Cardiac ventricle fibroblast (primary cell): Measurements from ENCODE around the gene TP73. TPM values are rescaled to one million over a fixed set of nuclear protein-coding genes. Genes with fewer than 3 reads are reported as not detected.

Source experiments
- total RNA-seq: library from RNA; depleted of rRNA; stranded (reverse); fragments of >200 nt; gene quantifications from 2 replicates; pipeline ENCODE4 v1.2.3, GENCODE V29; 2015

Gene TP73
- total RNA-seq = not detected in 2 replicates

GRCh38 chr1:3651930-3652547 lies at the start of gene TP73:
Gene TP73 (plus strand): TSS chr1:3652516. CDS start chr1:3682366, 29,850 bp downstream.

GRCh38 chr1:3611170-3612019 lies 40.9 kb upstream of the TP73 start, which contains the start of gene MEGF6:
Gene MEGF6 (minus strand): TSS chr1:3611508. CDS start chr1:3611268, 240 bp downstream.

GRCh38 chr1:3624200-3625136 lies 27.8 kb upstream of the TP73 start, which contains the start of gene TPRG1L:
Gene TPRG1L (plus strand): TSS chr1:3625015. CDS start chr1:3625073, 58 bp downstream.

DNA sequence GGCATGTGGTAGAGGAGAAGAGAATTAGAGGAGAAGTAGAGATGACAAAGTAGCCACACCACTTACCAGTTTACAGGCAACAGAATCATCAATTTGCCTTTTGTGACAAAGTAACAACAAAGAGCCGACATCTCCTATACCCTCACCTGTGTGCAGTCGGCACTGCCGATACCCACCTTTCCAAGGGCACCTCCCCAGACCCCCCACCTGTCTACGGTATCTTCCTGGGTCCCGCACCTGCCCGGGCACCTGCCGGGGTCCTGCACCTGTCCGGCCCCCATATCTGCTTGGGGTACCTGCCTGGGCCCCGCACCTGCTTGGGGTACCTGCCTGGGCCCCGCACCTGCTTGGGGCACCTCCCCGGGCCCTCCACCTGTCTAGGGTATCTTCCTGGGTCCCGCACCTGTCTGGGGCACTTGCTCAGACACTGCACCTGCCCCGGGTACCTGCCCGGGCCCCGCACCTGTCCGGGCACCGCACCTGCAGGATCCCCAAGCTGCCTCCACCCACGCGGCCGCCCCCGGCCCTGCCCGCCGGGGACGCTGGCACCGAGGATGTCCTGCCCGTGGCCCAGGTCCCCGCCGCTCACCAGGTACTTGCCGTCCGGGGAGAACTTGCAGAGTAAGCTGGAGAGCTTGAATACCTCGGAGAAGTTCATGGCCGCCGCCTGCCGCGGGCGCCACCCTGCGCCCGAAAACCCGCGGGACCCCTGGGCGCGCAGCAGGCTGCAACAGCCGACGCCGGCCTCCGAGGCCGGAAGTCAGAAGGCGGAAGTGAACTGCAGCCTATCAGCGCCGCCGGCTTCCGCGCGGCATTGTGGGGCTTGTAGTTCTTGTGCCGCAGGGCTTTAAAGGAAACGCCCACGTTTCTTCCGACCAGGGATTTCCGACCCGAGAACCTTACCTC lies 2.7 kb upstream of the TP73 start, which contains the start of gene WRAP73:
WRAP73 (minus strand) TSS at position 762 of the 906 bp plus-strand sequence; CDS start at position 658, 104 bp downstream.

DNA sequence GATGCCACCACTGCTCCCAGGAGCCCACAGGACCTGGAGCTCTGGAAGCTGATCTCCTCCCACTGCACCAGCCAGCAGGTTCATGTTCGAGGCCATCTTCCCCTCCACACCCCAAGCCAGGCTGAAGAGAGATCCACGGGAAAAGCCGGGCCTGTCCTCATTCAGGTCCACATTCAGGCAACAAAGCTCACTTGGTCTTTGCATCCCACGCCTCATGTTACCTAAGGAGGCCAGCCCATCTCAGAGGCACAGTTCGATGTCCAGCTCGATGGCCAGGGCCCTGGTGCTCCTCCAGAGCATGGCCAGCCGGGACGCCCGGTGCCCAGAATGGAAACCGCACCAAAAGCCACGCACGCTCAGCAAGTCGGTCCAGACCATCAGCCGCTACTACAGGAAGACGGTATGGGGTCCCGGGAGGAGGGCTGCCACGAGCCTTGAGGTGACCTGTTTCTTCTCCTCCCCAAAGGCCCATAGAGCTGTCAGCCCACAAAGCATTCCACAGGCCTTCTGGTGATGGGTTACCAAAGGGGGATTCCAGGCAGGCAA lies 100.2 kb downstream of the TP73 start, which contains the start of gene CCDC27:
CCDC27 (plus strand) TSS at position 51 of the 546 bp plus-strand sequence; CDS start at position 83, 32 bp downstream.

GRCh38 chr1:3772715-3773571 lies 120.6 kb downstream of the TP73 start, which contains the start of gene SMIM1:
Gene SMIM1 (plus strand): TSS chr1:3772749. CDS start chr1:3775374, 2,625 bp downstream.

Other genes starting within 250 kb of the TP73 start
- not detected in 2 replicates for gene ARHGEF16, start 197.9 kb upstream of the TP73 start, total RNA-seq
- gene MEGF6, start 41.0 kb upstream of the TP73 start, total RNA-seq = 1.2 and 2.4 TPM in 2 replicates
- gene TPRG1L, start 27.5 kb upstream of the TP73 start, total RNA-seq = 24.5 and 32.0 TPM in 2 replicates
- gene WRAP73, start 2.4 kb upstream of the TP73 start, total RNA-seq = 9.9 and 12.7 TPM in 2 replicates
- gene CCDC27, start 99.9 kb downstream of the TP73 start, total RNA-seq = not detected in 2 replicates
- 2.1 TPM in 1 of 2 replicates, not detected in the other for gene SMIM1, start 120.2 kb downstream of the TP73 start, total RNA-seq
- 30.4 and 34.1 TPM in 2 replicates for gene LRRC47, start 144.0 kb downstream of the TP73 start, total RNA-seq
- gene CEP104, start 204.7 kb downstream of the TP73 start, total RNA-seq = 9.7 and 16.7 TPM in 2 replicates
- 3.9 and 4.5 TPM in 2 replicates for gene DFFB, start 205.0 kb downstream of the TP73 start, total RNA-seq
- gene C1orf174, start 247.8 kb downstream of the TP73 start, total RNA-seq = 26.0 and 30.8 TPM in 2 replicates